ENCODE data around the gene CREG2.
"Not testable (repeated sequence)": the region's sequence is repeated elsewhere in the genome, so short reads cannot be mapped to it uniquely, and the experiment has no call there.

CREG2 gene

DNA sequence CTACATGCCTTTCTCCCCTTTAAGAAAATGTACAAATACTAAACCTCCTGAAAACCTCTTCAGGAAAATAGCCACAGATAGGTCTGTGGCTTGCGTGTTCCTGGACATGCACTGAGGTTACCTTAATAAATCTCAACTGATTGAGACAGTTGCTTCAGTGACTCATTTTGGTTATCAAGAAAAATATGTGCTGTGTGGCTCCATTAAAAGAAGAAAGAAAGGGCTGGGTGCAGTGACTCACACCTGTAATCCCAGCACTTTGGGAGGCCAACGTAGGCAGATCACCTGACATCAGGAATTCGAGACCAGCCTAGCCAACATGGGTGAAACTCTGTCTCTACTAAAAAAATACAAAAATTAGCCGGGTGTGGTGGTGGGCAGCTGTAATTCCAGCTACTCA is 27.1 kb downstream of the CREG2 start:
- Histone ChIP-seq H3K4me3 (ENCODE audit: low read length) (no peak overlapping the region), H3K9me3 (ENCODE audit: low read length) (no peaks in the 10 kb centered on the region), H3K4me1 (ENCODE audit: insufficient read depth, low read length) (no peaks in the 10 kb centered on the region), H3K27me3 (ENCODE audit: insufficient read depth, low read length) (peaks cover 2% of the 10 kb centered on the region), H2AFZ (ENCODE audit: low read depth, low read length) (no peak overlapping the region), H3K36me3 (ENCODE audit: insufficient read depth, low read length) (no peaks in the 10 kb centered on the region)

DNA sequence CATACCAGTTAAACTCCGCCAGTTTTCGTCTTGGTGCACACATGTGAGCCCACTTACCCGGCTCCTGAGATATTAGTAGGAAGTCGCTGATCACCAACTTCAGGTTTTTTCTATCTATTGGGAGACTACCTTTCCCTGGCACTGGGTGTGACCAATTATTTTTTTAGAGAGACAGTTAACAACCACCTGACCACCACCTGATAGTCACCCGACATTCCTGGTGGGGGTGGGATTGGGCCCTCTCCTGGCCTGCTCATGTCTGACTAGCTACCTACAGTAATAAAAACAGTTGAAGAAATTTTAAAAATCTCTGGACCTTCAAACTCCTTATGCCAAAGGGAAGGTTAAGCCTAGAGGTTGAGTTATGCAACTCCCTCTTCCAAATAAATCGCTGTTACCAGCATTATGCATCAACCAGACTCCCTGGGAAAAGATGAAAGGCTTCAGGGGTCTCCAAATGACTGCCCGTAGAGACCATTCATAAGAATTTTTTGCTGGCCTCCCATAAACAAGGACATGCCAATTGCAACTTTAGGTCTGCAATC is 27.8 kb downstream of the CREG2 start:
- no peak overlapping the region for H3K4me3 ChIP-seq (ENCODE audit: low read length)
- H2AFZ ChIP-seq (ENCODE audit: low read depth, low read length) = no peak overlapping the region
- H3K4me1 ChIP-seq (ENCODE audit: insufficient read depth, low read length) = no peaks in the 10 kb centered on the region
- H3K9me3 ChIP-seq (ENCODE audit: low read length) = no peaks in the 10 kb centered on the region
- no peaks in the 10 kb centered on the region for H3K36me3 ChIP-seq (ENCODE audit: insufficient read depth, low read length)
- peaks cover 2% of the 10 kb centered on the region for H3K27me3 ChIP-seq (ENCODE audit: insufficient read depth, low read length)

DNA sequence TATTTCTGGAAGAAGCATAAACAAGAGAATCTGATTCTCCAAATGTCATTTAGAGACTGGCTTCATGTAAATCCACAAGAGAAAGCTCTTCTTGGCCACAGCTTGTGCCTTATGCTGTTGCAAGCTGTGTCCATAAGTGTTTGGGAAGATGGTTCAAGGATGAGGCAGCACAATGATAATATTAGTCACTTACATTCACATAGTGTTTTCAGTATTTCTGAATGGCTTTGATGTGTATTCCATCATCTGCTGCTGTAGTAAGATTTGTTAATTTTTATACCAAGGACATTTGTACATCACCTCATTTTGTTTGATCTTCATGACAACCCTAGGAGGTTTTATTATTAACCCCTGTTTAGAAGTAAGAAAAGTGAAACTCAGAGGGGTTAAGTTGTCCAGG is 29.9 kb downstream of the CREG2 start:
- Histone ChIP-seq H3K9me3 (ENCODE audit: low read length) (no peaks in the 10 kb centered on the region), H2AFZ (ENCODE audit: low read depth, low read length) (no peak overlapping the region), H3K27me3 (ENCODE audit: insufficient read depth, low read length) (peaks cover 2% of the 10 kb centered on the region), H3K36me3 (ENCODE audit: insufficient read depth, low read length) (no peaks in the 10 kb centered on the region), H3K4me1 (ENCODE audit: insufficient read depth, low read length) (no peaks in the 10 kb centered on the region), H3K4me3 (ENCODE audit: low read length) (no peak overlapping the region)

DNA sequence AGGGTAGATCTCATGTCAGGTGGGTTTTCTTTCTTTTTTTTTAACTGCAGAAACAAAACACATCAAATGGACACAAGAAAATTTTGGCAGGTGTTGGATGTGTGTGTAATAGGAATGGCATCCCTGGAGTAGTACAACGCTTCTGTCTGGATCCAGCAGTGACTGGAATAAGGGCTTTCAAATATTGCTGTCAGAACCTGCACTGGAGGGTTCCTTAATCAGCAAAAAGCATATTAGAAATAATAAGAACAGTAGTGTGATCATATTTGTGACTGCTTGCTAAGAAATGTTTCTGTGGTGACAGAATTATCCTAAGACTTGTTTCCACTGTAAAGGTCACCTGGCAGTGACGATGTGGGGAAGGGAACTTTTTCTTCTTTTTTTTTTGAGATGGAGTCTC is 30.8 kb downstream of the CREG2 start:
- Histone ChIP-seq H3K4me1 (ENCODE audit: insufficient read depth, low read length) (no peaks in the 10 kb centered on the region), H2AFZ (ENCODE audit: low read depth, low read length) (no peak overlapping the region), H3K36me3 (ENCODE audit: insufficient read depth, low read length) (no peaks in the 10 kb centered on the region)

DNA sequence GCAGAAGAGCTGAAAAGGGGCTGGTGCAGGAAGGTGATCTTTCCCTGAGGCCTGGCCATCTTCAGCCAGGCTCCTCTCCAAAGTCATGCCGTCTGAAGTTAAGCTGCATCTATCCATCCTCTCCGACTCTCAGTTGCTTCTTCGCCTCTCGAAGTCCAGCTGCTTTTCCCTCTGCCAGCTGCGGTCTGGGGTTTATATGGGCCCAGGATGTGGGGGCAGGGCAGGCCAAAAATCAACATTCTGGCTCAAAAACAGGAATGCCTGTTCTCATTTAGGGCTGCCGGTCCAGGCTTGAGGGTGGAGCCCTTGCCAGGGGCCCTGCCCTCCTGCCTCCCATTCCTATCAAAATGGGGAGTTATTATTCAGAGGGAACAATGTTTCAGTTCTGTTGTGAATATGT is 31.2 kb downstream of the CREG2 start:
- no peak overlapping the region for H2AFZ ChIP-seq (ENCODE audit: low read depth, low read length)
- H3K4me3 ChIP-seq (ENCODE audit: low read length) = no peak overlapping the region
- H3K4me1 ChIP-seq (ENCODE audit: insufficient read depth, low read length) = no peaks in the 10 kb centered on the region
- no peaks in the 10 kb centered on the region for H3K27me3 ChIP-seq (ENCODE audit: insufficient read depth, low read length)
- no peaks in the 10 kb centered on the region for H3K9me3 ChIP-seq (ENCODE audit: low read length)
- H3K36me3 ChIP-seq (ENCODE audit: insufficient read depth, low read length) = no peaks in the 10 kb centered on the region

More for the DNA sequence above, 30.8 kb downstream of the CREG2 start:
- Histone ChIP-seq H3K27me3 (ENCODE audit: insufficient read depth, low read length) (peaks cover 2% of the 10 kb centered on the region), H3K9me3 (ENCODE audit: low read length) (no peaks in the 10 kb centered on the region), H3K4me3 (ENCODE audit: low read length) (no peak overlapping the region)

DNA sequence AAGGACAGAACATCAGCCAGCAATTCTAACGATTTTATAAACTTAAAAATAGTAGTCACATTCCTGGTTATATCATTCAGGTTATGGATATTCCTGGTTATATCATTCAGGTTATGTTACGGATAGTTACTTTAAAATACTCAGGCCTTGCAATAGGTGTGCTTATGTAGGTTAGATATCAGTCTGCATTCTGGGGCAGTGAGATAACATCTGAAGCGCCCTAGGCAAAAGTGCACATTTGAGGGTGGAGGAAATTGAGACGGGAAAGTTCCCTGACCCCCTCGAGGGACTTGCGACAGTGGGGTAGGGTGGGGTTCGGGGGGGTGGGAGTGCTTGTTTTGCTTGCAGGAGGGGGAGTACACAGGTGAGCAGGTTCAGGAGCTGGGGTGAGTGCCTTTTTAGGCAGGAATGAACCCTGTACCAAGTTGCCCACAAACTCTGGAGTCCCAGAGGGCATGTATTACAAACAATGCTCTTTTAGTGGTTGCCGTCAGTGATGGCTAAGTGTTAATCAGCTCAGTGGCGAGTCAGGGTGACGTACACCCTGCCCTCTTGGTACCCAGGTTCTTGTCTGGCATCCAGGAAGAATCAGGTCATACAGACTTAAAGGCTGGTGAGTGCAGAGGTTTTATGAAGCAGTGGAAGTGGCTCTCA is 31.8 kb downstream of the CREG2 start:
- Histone ChIP-seq H3K9me3 (ENCODE audit: low read length) (no peaks in the 10 kb centered on the region), H3K27me3 (ENCODE audit: insufficient read depth, low read length) (no peaks in the 10 kb centered on the region), H2AFZ (ENCODE audit: low read depth, low read length) (no peak overlapping the region), H3K4me1 (ENCODE audit: insufficient read depth, low read length) (no peaks in the 10 kb centered on the region), H3K36me3 (ENCODE audit: insufficient read depth, low read length) (no peaks in the 10 kb centered on the region), H3K4me3 (ENCODE audit: low read length) (no peak overlapping the region)

DNA sequence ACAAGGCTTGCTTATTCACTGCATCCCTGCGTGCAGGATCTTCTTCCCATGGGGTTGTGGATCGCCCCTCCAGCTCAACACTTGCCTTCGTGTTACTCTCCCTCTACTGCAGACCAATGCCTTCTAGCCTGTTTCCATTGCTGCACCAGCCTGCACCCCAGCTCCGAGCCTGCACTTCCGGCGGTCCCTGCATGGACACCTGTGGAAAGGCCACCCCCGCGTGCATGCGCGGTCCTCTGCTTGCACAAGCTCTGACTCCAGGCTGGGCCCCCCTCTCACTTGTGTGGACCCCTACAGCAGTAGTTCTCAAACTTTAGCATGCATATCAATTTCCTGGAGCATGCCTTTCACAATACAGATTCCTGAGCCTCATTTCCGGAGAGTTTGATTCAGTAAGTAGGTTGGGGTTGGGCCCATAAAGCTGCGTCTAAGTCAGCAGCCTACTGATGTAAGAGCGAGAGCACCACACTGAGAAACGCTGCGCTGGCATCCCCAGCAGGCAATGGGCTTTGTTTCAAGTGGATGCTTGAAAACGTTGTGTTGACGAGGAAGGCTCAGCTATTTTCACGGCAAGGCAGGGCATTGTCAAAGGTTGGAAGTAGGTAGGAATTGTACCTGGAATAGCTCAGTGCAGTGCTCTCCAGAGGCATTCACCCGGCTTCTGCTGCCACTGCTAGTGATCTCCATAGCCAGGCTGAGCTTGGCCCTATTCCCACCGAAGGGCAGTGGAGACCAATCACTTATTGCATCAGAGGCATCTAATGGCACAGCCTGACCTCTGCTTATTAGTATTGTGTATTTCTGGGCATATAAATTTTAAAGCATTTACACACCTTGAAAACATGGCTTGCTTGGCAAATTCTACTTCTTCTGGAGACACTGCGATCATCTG is 32.6 kb downstream of the CREG2 start:
- Histone ChIP-seq H3K4me1 (ENCODE audit: insufficient read depth, low read length) (no peaks in the 10 kb centered on the region), H3K9me3 (ENCODE audit: low read length) (no peaks in the 10 kb centered on the region), H3K27me3 (ENCODE audit: insufficient read depth, low read length) (no peaks in the 10 kb centered on the region), H2AFZ (ENCODE audit: low read depth, low read length) (no peak overlapping the region), H3K36me3 (ENCODE audit: insufficient read depth, low read length) (no peaks in the 10 kb centered on the region), H3K4me3 (ENCODE audit: low read length) (no peak overlapping the region)

DNA sequence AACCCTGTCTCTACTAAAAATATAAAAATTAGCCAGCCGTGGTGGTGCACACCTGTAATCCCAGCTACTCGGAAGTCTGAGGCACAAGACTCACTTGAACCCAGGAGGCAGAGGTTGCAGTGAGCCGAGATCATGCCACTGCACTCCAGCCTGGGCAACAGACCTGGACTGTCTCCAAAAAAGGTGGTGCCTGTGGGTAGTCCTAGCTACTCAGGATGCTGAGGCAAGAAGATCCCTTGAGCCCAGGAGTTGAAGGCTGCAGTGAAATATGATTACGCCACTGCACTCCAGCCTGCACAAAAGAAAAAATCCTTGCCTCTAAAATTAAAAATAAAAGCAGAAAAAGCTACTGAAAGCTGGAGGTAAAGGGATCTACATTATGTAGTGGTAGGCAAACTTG is 34.7 kb downstream of the CREG2 start:
- H3K9me3 ChIP-seq (ENCODE audit: low read length); H2AFZ ChIP-seq (ENCODE audit: low read depth, low read length); H3K36me3 ChIP-seq (ENCODE audit: insufficient read depth, low read length); H3K27me3 ChIP-seq (ENCODE audit: insufficient read depth, low read length); H3K4me1 ChIP-seq (ENCODE audit: insufficient read depth, low read length); H3K4me3 ChIP-seq (ENCODE audit: low read length): not testable (repeated sequence)

DNA sequence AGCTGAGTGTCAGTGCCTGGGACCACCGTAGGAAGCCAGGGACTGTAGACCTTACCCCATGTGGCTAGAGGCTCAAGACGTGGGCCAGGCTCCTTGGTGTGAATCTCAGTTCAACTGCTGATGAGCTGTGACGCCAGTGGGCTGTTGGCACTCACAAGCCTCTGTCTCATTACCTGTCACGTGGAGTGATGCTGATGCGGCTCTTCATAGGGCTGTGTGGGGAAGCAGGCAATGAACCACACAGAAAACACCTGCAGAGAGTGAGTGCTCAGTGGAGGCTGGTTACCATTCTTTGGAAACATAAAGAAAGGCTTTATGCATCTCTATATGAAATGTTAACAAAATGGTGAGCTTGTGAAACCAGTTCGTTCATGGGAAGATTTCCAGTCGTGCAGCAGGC is 36.1 kb downstream of the CREG2 start:
- no peaks in the 10 kb centered on the region for H3K4me1 ChIP-seq (ENCODE audit: insufficient read depth, low read length)
- H3K27me3 ChIP-seq (ENCODE audit: insufficient read depth, low read length) = no peaks in the 10 kb centered on the region
- no peaks in the 10 kb centered on the region for H3K36me3 ChIP-seq (ENCODE audit: insufficient read depth, low read length)
- no peaks in the 10 kb centered on the region for H3K9me3 ChIP-seq (ENCODE audit: low read length)
- no peak overlapping the region for H3K4me3 ChIP-seq (ENCODE audit: low read length)
- no peak overlapping the region for H2AFZ ChIP-seq (ENCODE audit: low read depth, low read length)

DNA sequence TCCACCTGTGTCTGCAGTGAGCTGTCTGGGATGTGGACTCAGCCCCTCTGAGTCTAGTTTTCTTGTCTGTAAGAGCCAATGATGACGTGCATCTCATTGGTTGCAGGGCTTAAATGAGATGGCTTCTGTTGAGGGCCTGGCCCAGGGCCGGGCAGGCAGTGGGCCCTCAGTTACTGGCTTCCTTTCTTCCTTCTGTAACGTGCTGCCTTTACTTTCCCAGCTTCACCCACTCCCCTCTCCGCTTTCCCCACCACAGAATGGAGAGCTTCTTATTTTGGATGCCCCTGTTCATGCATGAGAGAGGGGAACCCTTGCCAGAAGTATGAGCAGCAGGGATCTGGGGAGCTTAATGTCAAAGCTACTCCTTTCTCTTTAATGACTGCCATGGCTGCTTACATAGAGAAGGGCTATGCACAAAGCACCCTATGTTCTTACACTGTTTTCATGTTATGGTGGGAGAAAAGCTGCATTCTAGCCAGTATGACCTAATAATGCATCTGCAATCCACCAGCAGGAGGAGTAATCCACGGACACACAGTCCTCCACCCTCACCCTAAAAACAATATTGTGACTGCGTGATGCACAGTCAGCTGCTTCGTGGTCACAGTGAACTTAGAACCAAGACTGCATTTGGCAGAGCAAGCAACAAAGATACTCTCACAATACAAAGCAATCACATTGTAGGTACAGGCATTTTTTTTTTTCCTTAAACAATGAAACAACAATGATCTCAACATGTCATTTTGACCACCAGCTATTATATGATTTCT is 37.2 kb downstream of the CREG2 start:
- Histone ChIP-seq H3K4me1 (ENCODE audit: insufficient read depth, low read length) (no peaks in the 10 kb centered on the region), H3K4me3 (ENCODE audit: low read length) (no peak overlapping the region), H3K9me3 (ENCODE audit: low read length) (no peaks in the 10 kb centered on the region), H3K36me3 (ENCODE audit: insufficient read depth, low read length) (no peaks in the 10 kb centered on the region), H2AFZ (ENCODE audit: low read depth, low read length) (no peak overlapping the region), H3K27me3 (ENCODE audit: insufficient read depth, low read length) (no peaks in the 10 kb centered on the region)

DNA sequence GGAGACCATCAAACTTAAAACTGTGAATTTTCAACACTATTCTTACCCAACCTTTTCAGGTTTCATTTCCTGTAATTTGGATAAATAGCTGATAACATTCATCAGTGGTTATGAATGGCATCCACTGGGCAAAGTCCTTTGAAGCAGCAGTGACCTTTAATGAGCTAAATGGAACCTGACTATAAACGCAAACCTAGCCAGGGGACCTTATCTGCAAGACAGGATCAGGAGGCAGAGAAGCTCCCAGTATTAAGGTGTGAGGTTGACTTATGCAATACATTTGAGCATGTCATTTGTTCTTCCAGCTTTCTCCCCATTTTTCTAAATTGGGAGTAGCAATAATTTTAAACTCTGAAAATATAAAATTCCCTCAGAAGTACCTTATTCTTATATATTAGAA is 38.4 kb downstream of the CREG2 start:
- Histone ChIP-seq H3K4me1 (ENCODE audit: insufficient read depth, low read length) (no peaks in the 10 kb centered on the region), H3K9me3 (ENCODE audit: low read length) (no peaks in the 10 kb centered on the region), H3K36me3 (ENCODE audit: insufficient read depth, low read length) (no peaks in the 10 kb centered on the region), H3K4me3 (ENCODE audit: low read length) (no peak overlapping the region), H3K27me3 (ENCODE audit: insufficient read depth, low read length) (no peaks in the 10 kb centered on the region), H2AFZ (ENCODE audit: low read depth, low read length) (no peak overlapping the region)

DNA sequence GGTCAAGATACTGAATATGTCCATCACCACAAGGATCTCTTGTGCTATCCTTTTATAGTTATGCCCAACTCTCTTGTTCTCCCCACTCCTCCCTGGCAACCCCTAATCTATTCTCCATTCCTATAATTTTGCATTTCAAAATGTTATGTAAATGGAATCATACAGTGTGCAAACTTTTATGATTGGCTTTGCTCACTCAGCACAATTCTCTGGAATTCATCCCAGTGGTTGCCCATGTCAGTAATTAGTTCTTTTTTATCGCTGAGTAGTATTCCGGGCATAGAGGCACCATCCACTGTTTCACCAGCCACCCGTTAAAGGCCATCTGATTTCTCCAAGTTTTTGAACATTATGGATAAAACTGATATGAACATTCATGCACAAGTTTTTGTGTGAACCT is 40.4 kb downstream of the CREG2 start:
- Histone ChIP-seq H3K9me3 (ENCODE audit: low read length) (no peaks in the 10 kb centered on the region), H3K27me3 (ENCODE audit: insufficient read depth, low read length) (no peaks in the 10 kb centered on the region), H3K4me1 (ENCODE audit: insufficient read depth, low read length) (no peaks in the 10 kb centered on the region), H2AFZ (ENCODE audit: low read depth, low read length) (no peak overlapping the region), H3K4me3 (ENCODE audit: low read length) (no peak overlapping the region), H3K36me3 (ENCODE audit: insufficient read depth, low read length) (no peaks in the 10 kb centered on the region)

DNA sequence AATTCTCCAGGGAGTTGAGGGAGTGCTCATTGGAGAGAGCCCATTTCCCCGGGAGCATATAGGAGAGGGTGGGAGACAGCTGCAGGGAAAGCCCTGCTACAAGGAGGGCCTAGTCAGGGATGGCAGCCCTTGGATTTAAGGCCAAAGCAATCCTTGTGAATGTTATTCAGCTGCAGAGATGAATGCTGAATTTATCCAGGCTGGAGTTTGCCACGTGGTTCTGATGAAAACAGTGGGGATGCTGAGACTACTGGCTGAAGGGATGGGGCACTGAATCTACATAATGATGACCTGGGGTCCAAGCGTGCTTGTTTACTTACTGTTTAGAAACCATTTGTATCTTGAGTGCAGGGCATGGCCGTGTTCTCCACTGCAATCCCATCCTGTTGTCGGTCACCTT is 43.2 kb downstream of the CREG2 start:
- Histone ChIP-seq H3K36me3 (ENCODE audit: insufficient read depth, low read length) (no peaks in the 10 kb centered on the region), H2AFZ (ENCODE audit: low read depth, low read length) (no peak overlapping the region), H3K4me1 (ENCODE audit: insufficient read depth, low read length) (no peaks in the 10 kb centered on the region), H3K27me3 (ENCODE audit: insufficient read depth, low read length) (no peaks in the 10 kb centered on the region), H3K9me3 (ENCODE audit: low read length) (no peaks in the 10 kb centered on the region), H3K4me3 (ENCODE audit: low read length) (no peak overlapping the region)
